Left kidney (tissue), 2 donors: Measurements from ENCODE around the gene SRMS. TPM values are rescaled to one million over a fixed set of nuclear protein-coding genes. Genes with fewer than 3 reads are reported as not detected.

Experiments
- DNase-seq: peaks from one replicate; pipeline ENCODE4 v3.0.0-alpha.2; 2013
- polyA plus RNA-seq: library from polyadenylated mRNA; unstranded; fragments of 120-200 nt; gene quantifications from one replicate; pipeline ENCODE4 v1.2.1, GENCODE V29; 2013; ENCODE audit not compliant: insufficient read length

SRMS gene
- polyA plus RNA-seq, 1 donor: not detected

- DNase-seq: no peak
These were observed 5.8 kb upstream of the SRMS start for GRCh38 chr20:63553251-63553932.

- no peak for DNase-seq
These were observed 5.1 kb upstream of the SRMS start for GRCh38 chr20:63552481-63553249.

- no peak for DNase-seq
These were observed 3.5 kb upstream of the SRMS start for GRCh38 chr20:63551068-63551467.

- no peak for DNase-seq
These were observed 2.2 kb upstream of the SRMS start for GRCh38 chr20:63549679-63550282.

- no peak for DNase-seq
These were observed 1.5 kb upstream of the SRMS start for GRCh38 chr20:63549019-63549418.

GRCh38 chr20:63548542-63548941 is 993 bp upstream of the SRMS start:
- no peak for DNase-seq

- DNase-seq: no peak
These were observed 409 bp downstream of the SRMS start for GRCh38 chr20:63546956-63547724.

GRCh38 chr20:63546256-63546955 is 1.1 kb downstream of the SRMS start:
- no peak for DNase-seq

GRCh38 chr20:63545814-63546213 is 1.7 kb downstream of the SRMS start:
- DNase-seq: no peak

GRCh38 chr20:63544958-63545516 is 2.5 kb downstream of the SRMS start:
- no peak for DNase-seq

- no peak for DNase-seq
These were observed 3.1 kb downstream of the SRMS start for GRCh38 chr20:63544241-63544957.

- no peak for DNase-seq
These were observed 3.8 kb downstream of the SRMS start for GRCh38 chr20:63543733-63544132.

- no peak for DNase-seq
These were observed 4.4 kb downstream of the SRMS start for GRCh38 chr20:63543131-63543530.

GRCh38 chr20:63542696-63543095 is 4.9 kb downstream of the SRMS start:
- DNase-seq: no peak

- DNase-seq: no peak
These were observed 5.5 kb downstream of the SRMS start for GRCh38 chr20:63542031-63542559.

GRCh38 chr20:63541371-63541770 is 6.2 kb downstream of the SRMS start:
- no peak for DNase-seq

- DNase-seq: no peak
These were observed 6.9 kb downstream of the SRMS start for GRCh38 chr20:63540417-63541186.

GRCh38 chr20:63539441-63540370 is 7.8 kb downstream of the SRMS start:
- no peak for DNase-seq

GRCh38 chr20:63539092-63539430 is 8.5 kb downstream of the SRMS start:
- no peak for DNase-seq
